GM21447 (cell line): ENCODE measurements around the gene KPNA4.
A peak's percentile ranks its signal among the peaks of the same experiment; 100 is the strongest.
"Not testable (repeated sequence)": the region's sequence is repeated elsewhere in the genome, so short reads cannot be mapped to it uniquely, and the experiment has no call there.

Experiments used
- ATAC-seq: cut with Tn5 transposase; IDR thresholded peaks from one replicate; pipeline ENCODE4 v1.9.1; 2021; ENCODE audit not compliant: unreplicated experiment

Gene KPNA4, protein sequence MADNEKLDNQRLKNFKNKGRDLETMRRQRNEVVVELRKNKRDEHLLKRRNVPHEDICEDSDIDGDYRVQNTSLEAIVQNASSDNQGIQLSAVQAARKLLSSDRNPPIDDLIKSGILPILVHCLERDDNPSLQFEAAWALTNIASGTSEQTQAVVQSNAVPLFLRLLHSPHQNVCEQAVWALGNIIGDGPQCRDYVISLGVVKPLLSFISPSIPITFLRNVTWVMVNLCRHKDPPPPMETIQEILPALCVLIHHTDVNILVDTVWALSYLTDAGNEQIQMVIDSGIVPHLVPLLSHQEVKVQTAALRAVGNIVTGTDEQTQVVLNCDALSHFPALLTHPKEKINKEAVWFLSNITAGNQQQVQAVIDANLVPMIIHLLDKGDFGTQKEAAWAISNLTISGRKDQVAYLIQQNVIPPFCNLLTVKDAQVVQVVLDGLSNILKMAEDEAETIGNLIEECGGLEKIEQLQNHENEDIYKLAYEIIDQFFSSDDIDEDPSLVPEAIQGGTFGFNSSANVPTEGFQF

GRCh38 chr3:160565442-160566403 is at the start of gene KPNA4:
TSS of gene KPNA4 (minus strand) at chr3:160565571. CDS start at chr3:160565282, 289 bp downstream.
- ATAC-seq = peak; percentile 91

- no peak for ATAC-seq
Observed at GRCh38 chr3:160613661-160614060, 48.3 kb upstream of the KPNA4 start.

DNA sequence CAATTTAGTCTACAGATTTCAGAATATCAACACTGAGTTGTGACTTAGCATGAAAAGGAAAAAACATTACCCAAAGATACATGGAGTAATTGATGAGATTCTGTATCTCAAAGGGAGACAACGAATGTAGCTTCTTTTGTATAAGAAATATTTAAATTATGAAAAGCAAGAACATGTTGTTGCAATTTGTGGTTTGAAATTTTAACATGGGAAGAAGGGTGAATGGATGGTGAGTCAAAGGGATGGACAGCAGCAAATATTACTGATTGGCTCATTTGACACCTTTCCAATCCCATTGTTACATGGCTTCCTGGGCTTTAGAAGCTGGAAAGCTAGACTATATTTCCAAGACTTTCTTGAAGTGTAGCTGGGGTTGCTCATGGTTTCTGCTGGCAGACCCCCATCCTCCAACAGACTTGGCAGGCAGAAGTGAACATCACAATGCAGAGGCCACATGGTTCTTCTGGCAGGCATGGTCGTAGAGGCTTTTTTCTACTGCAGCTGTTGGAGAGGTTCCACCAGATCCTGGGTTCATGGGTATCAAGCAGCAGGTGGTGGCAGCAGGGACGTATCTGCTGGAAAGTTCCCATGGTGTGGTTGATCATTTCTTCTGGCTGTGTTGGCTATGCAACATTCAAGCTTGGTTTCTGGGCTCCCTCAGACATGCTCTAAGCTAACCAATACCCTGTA is 47.2 kb upstream of the KPNA4 start:
- no peak for ATAC-seq

- no peak for ATAC-seq
Observed at GRCh38 chr3:160611141-160611540, 45.8 kb upstream of the KPNA4 start.

- ATAC-seq = no peak
Observed at GRCh38 chr3:160608870-160609269, 43.5 kb upstream of the KPNA4 start.

GRCh38 chr3:160607826-160608225 is 42.5 kb upstream of the KPNA4 start:
- ATAC-seq = no peak

GRCh38 chr3:160605315-160605714 is 39.9 kb upstream of the KPNA4 start:
- ATAC-seq = no peak

GRCh38 chr3:160603845-160604244 is 38.5 kb upstream of the KPNA4 start:
- ATAC-seq = not testable (repeated sequence)

DNA sequence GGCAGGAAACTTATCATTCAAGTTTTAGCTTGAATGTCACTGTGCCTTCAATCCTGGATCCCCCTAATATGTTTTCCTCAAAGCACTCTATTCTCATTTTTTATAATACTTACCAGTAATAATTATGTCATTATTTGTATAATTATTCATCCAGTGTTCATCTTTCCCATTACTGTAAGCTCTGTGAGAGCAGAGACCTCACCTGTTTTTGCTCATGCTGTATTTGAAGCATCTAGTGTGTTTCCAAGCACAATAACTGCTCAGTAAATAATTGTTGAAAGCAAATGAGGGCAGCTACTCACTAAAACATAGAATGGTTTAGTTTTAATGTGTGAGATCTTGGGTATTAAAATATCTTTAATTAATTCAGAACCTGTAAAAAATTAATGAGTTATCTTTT is 36.9 kb upstream of the KPNA4 start:
- ATAC-seq = no peak

DNA sequence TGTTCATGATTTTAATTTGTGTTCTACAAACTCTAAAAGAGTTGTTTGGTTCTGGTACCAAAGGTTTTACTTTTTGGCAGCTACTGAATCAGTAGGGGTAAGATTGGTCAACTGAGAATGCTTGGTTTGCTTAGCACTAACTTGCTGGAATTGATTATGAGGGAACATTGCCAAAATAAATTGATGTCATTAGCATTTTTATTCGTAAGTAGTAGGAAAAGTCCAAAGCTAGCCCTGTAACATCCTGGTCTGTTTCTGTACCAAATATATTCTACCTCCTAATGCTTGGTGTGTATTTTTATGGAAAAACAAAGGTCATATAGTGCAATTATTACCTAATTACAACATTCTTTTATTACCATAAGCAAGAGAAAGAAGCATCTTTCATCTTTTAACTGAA is 35.9 kb upstream of the KPNA4 start:
- ATAC-seq = no peak

DNA sequence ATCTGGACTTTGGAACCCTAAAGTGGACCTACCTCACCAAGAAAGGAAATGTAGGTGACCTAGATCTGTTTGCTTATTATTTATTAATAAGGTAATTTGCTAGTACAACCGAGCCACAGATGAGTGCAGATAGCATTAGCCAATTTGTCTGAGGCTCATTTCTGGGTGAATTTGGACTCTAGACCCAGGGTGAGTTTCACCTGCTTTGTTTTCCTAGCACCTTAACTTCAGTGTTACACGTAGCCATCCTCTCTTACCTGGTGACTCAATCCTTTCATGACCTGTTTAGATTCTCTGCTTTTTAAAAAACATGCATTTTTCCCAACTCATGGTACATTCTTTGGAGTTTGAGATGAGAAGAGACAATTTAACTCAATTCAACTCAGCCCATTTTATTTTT is 33.5 kb upstream of the KPNA4 start:
- no peak for ATAC-seq

DNA sequence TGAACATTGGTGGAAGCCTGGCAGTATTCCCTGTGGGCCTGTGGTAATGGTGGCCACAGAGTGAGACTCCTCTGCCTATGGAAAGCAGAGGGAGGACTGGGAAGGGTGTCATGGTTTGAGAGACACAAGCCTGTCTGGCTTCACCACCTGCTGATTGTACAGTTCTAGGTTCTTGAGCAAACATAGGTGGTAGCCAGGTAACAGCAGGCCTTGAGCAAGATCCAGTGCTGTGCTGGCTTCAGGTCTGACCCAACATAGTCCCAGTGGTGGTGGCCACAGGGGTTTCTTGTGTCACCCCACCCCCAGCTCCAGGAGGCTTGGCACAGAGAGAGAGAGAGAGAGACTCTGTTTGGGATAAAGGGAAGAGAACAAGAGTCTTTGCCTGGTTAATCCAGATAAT is 22.7 kb upstream of the KPNA4 start:
- no peak for ATAC-seq

- ATAC-seq = no peak
Observed at GRCh38 chr3:160587105-160587504, 21.7 kb upstream of the KPNA4 start.

DNA sequence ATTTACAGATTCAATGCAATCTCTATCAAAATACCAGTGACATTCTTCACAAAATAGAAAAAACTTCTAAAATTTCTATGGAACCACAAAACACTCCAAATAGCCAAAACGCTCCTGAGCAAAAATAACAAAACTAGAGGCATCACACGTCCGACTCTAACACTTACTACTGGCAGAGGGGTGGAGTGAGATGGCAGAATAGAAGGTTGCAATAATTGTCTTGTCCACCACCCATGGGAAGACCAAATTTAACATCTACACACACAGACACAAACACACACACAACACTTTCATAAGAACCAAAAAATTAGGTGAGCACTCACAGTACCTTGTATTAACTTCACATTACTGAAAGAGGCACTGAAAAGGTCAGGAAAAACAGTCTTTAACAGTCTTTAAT is 21.3 kb upstream of the KPNA4 start:
- no peak for ATAC-seq

DNA sequence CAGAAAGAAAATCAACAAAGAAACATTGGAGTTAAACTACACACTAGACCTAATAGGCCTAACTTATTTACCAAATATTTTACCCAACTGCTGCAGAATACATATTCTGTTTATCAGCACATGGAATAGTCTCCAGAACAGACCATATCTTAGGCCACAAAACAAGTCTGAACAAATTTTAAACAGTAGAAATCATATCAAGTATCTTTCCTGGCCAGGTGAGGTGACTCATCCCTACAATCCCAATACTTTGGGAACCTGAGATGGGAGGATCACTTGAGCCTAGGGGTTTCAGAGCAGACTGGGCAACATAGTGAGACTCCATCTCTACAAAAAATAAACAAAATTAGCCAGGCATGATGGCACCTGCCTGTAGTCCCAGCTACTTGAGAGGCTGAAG is 18.1 kb upstream of the KPNA4 start:
- no peak for ATAC-seq

- ATAC-seq = no peak
Observed at GRCh38 chr3:160580938-160581337, 15.6 kb upstream of the KPNA4 start.

DNA sequence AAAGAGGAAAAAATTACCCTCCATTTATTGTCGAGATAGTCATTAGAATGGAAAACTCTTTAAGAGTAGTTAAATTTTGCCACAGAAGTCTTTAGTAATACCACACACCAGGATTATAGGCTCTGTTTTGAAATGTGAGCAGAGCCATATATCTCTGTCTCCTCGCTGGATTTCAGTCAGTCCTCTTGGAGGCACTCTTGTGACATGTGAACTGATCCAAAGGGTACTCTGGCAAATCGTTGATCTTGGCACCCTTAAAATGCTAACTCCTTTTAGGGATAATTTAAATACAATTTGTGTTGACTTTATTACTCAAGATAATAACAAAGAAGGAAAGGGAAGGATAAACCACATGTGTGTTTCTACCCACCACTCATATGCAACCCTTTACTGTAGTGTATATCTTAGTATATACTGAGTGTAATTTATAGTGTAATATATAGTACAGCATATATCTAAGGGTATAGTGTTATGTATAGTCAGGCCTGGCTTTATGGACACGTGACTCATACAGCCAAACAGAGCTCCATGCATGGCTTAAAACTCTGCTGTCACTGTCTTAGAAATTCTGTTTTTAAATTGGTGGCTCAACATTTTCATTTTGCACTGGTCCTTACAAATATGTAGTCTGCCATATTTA is 12.3 kb upstream of the KPNA4 start:
- no peak for ATAC-seq

DNA sequence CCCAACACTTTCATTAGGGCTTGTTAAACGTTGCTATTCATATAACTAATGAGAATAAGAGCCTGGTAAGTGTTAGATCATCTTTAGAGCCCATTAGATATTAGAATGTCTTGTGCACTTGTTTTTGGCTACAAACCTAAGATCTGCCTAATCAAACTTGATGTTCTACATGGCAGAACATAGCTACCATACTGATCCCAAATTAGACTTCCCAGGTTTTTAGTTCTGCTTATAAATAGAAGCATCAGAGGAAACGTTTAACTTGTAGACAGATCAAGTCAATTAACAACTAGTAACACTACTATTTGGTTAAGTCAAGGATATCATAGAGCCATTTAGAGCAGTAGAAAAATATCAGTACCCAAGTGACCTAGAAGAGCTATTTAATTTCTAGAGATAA is 11.7 kb upstream of the KPNA4 start:
- no peak for ATAC-seq

GRCh38 chr3:160576621-160577020 is 11.2 kb upstream of the KPNA4 start:
- ATAC-seq = no peak

DNA sequence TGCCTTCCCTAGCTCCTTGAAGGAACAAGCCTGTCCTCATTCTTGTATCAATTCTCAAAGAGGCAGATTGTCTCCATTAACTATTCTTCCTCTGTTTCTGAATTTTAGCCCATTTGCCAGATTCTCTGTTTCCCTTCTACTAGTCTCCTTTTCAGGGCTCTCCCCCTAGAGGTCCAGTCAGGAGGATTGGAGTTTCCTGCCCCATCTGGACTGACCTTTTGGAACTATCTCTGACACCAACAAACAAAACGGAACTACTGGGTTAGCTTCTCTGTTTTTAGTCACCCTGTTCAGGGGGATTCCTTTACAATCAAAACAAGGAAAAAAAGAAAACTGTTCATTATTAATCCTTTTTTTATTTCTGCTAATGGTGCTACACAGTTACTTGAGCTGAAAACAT is 10.2 kb upstream of the KPNA4 start:
- no peak for ATAC-seq

GRCh38 chr3:160574636-160575035 is 9.3 kb upstream of the KPNA4 start:
- ATAC-seq = no peak
